Endothelial cell of umbilical vein (primary cell): ENCODE results near the gene TUBA1C. TPM values are rescaled to one million over a fixed set of nuclear protein-coding genes. Genes with fewer than 3 reads are reported as not detected.

ENCODE experiments used
- BruUV-seq: library from RNA; stranded (reverse); fragments of 400-500 nt; replicated peaks from 2 replicates; lab custom pipeline; 2021; lab: Mats Ljungman, UMichigan
- CTCF ChIA-PET: fragments of 300-600, 350-600 bp; sonication (Branson Sonifier 250); formaldehyde crosslinking; loops from one replicate; lab custom pipeline; 2021; ENCODE audit warnings: antibody characterized with exemption, inconsistent platforms; lab: Charles Lee
- POLR2A ChIA-PET: fragments of 300-600, 350-600 bp; sonication (Branson Sonifier 250); formaldehyde crosslinking; loops from one replicate; lab custom pipeline; 2021; ENCODE audit warnings: antibody characterized with exemption, inconsistent platforms; lab: Charles Lee
- DNase-seq: peaks from one replicate; pipeline ENCODE4 v3.0.0-alpha.2; 2011; ENCODE audit warnings: low read depth, low spot score
- FAIRE-seq: peaks from 2 replicates; lab custom pipeline; 2011; peaks lifted over from hg19 to GRCh38; lab: Jason Lieb, UNC
- H2AFZ ChIP-seq: 2 replicates; pipeline ENCODE4 v1.6.0; 2012; ENCODE audit warnings: low read depth, low read length, control low read depth, inconsistent platforms
- H3K27ac ChIP-seq: 2 replicates; pipeline ENCODE4 v1.5.1; 2011; ENCODE audit warnings: low read depth, mild to moderate bottlenecking, control low read depth, low read length, moderate library complexity; ENCODE audit not compliant: insufficient read depth
- H3K27me3 ChIP-seq, 2 experiments: 2 replicates each; pipeline versions ENCODE4 v1.6.0 to v1.6.1; 2011; ENCODE audit warnings: low read length in 2 of 2, mixed read lengths in 1 of 2; ENCODE audit not compliant: control insufficient read depth in 2 of 2, insufficient read depth in 2 of 2
- H3K36me3 ChIP-seq, 2 experiments: 2 replicates in 1 of 2; 3 replicates in 1 of 2; pipeline ENCODE4 v1.5.1; 2011; ENCODE audit warnings: low read length in 2 of 2, mild to moderate bottlenecking in 1 of 2, moderate library complexity in 1 of 2; ENCODE audit not compliant: control insufficient read depth in 2 of 2, insufficient read depth in 2 of 2; ENCODE audit errors: extremely low read depth in 1 of 2
- H3K4me1 ChIP-seq: 3 replicates; pipeline ENCODE4 v1.5.1; 2011; ENCODE audit warnings: mild to moderate bottlenecking, low read length; ENCODE audit not compliant: control insufficient read depth, insufficient read depth; ENCODE audit errors: extremely low read depth
- H3K4me2 ChIP-seq: 2 replicates; pipeline ENCODE4 v1.6.1; 2011; ENCODE audit warnings: low read length, control low read depth, mixed read lengths; ENCODE audit not compliant: insufficient read depth
- H3K4me3 ChIP-seq, 3 experiments: fragments of 200-600 bp in 1 of 3; sonication (generic), shearing (Covaris generic) in 1 of 3; replicated peaks in 1 of 3; 2 replicates each; pipeline ENCODE4 v1.5.1; 2011 to 2016; ENCODE audit warnings: control low read depth in 3 of 3, low read length in 3 of 3, mild to moderate bottlenecking in 2 of 3, inconsistent platforms in 1 of 3, low read depth in 1 of 3, moderate library complexity in 1 of 3; ENCODE audit not compliant: insufficient read depth in 1 of 3
- H3K79me2 ChIP-seq: 2 replicates; pipeline ENCODE4 v1.6.0; 2012; ENCODE audit warnings: low read length, inconsistent platforms; ENCODE audit not compliant: control insufficient read depth, insufficient read depth
- H3K9ac ChIP-seq: replicated peaks from 2 replicates; pipeline ENCODE3; 2011; ENCODE audit warnings: low read length, control low read depth; ENCODE audit not compliant: insufficient read depth; ENCODE audit errors: extremely low read depth
- H3K9me1 ChIP-seq: replicated peaks from 3 replicates; pipeline ENCODE4 v1.6.0; 2011; ENCODE audit warnings: mild to moderate bottlenecking, low read length; ENCODE audit not compliant: control insufficient read depth, insufficient read depth; ENCODE audit errors: extremely low read depth
- H3K9me3 ChIP-seq: replicated peaks from 2 replicates; pipeline ENCODE4 v1.5.1; 2012; ENCODE audit warnings: low read length, inconsistent platforms; ENCODE audit not compliant: control insufficient read depth, insufficient read depth
- H4K20me1 ChIP-seq: replicated peaks from 2 replicates; pipeline ENCODE3; 2011; ENCODE audit warnings: mild to moderate bottlenecking, low read length; ENCODE audit not compliant: control insufficient read depth, insufficient read depth; ENCODE audit errors: extremely low read depth
- CTCF ChIP-seq, 2 donors: IDR thresholded peaks; 1 replicate in 1 of 2; 2 replicates in 1 of 2; pipeline ENCODE4 v1.5.1; 2011; ENCODE audit warnings: low read length in 2 of 2, mild to moderate bottlenecking in 2 of 2, moderate library complexity in 2 of 2, control low read depth in 1 of 2, inconsistent platforms in 1 of 2, low read depth in 1 of 2; ENCODE audit not compliant: insufficient read depth in 1 of 2; ENCODE audit errors: extremely low read depth in 1 of 2
- EZH2 ChIP-seq: IDR thresholded peaks from 2 replicates; pipeline ENCODE4 v1.6.1; 2012; ENCODE audit warnings: borderline replicate concordance, low read depth, mild to moderate bottlenecking, moderate library complexity, low read length, inconsistent platforms; ENCODE audit not compliant: severe bottlenecking
- FOS ChIP-seq: IDR thresholded peaks from 2 replicates; pipeline ENCODE4 v1.6.1; 2011; ENCODE audit warnings: mild to moderate bottlenecking, low read length, moderate library complexity, borderline replicate concordance; ENCODE audit not compliant: insufficient read depth
- GATA2 ChIP-seq: IDR thresholded peaks from 2 replicates; pipeline ENCODE4 v1.7.0; 2011; ENCODE audit warnings: low read depth, mild to moderate bottlenecking, moderate library complexity, mixed read lengths, low read length; ENCODE audit not compliant: insufficient read length, insufficient read depth
- JUN ChIP-seq: IDR thresholded peaks from 2 replicates; pipeline ENCODE4 v1.6.1; 2011; ENCODE audit warnings: borderline replicate concordance, low read depth; ENCODE audit not compliant: insufficient read length, insufficient read depth
- MAX ChIP-seq: IDR thresholded peaks from 2 replicates; pipeline ENCODE4 v1.6.1; 2011; ENCODE audit not compliant: insufficient read depth, insufficient read length
- MYC ChIP-seq: IDR thresholded peaks from one replicate; pipeline ENCODE4 v1.6.1; 2011; ENCODE audit warnings: mild to moderate bottlenecking, low read depth, low read length
- POLR2A ChIP-seq: IDR thresholded peaks from 2 replicates; pipeline ENCODE4 v1.6.1; 2012; ENCODE audit warnings: low read depth, mild to moderate bottlenecking, control low read depth, low read length
- POLR2AphosphoS5 ChIP-seq: IDR thresholded peaks from 2 replicates; pipeline ENCODE4 v1.6.1; 2012; ENCODE audit warnings: low read depth, mild to moderate bottlenecking, control low read depth, low read length, moderate library complexity; ENCODE audit not compliant: insufficient read depth
- dilution Hi-C: fragments of 300-500 bp; cut with MboI; formaldehyde crosslinking; loops from one replicate; pipeline ENCODE4 v1.15.0; 2019; ENCODE audit warnings: low sequenced_read_pairs; ENCODE audit not compliant: extremely low pct_ligation_motif_present
- intact Hi-C: fragments of 100-400 bp; cut with micrococcal nuclease; formaldehyde crosslinking; loops from one replicate; pipeline ENCODE4 v1.10.0; 2022
- polyA plus RNA-seq, 4 experiments: library from polyadenylated mRNA; depleted of rRNA in 3 of 4; stranded (reverse) in 3 of 4; unstranded in 1 of 4; fragments of >200 nt; gene quantifications; 2 replicates each; pipeline versions ENCODE4 v1.2.1 to v1.2.3, GENCODE V29; 2011 to 2012; ENCODE audit warnings: missing spikeins in 1 of 4
- total RNA-seq: library from RNA; stranded (reverse); gene quantifications from 2 replicates; pipeline ENCODE4 v1.2.3, GENCODE V29; 2021

Gene TUBA1C
- total and polyA plus RNA-seq, 2 donors (not counting 3 experiments of a cell fraction or from before 2014, with no cell fraction given) = 515 to 2,063 TPM

- CTCF ChIA-PET = interaction anchor here (0.8 to 2.6 kb wide), 4 partner anchors 11 to 70 kb away, joined by 3 to 13 read pairs (median 4); no protein-coding TSS in a partner anchor
- Histone ChIP-seq H3K79me2 (no peaks in the 10 kb centered on the region), H4K20me1 (no peaks in the 10 kb centered on the region), H3K36me3 (peaks cover 4 to 8% of the 10 kb centered on the region in 2 experiments), H3K9me3 (no peaks in the 10 kb centered on the region), H3K27me3 (no peaks in the 10 kb centered on the region), H3K27ac (no peak overlapping the region), H3K4me2 (no peak overlapping the region), H3K9me1 (no peaks in the 10 kb centered on the region), H3K9ac (no peak overlapping the region), H3K4me3 (no peak overlapping the region), H2AFZ (no peak overlapping the region), H3K4me1 (no peaks in the 10 kb centered on the region)
- no peak for FAIRE-seq
- no TSS peak for BruUV-seq
- no peak for DNase-seq
- POLR2A ChIA-PET = no interaction called here
- TF ChIP-seq GATA2 (no peak), FOS (no peak), CTCF (IDR thresholded peaks at IDR 0.05; ENCODE audit: extremely low read depth in 1 of 2, insufficient read depth in 1 of 2, low read depth in 1 of 2, low read length in 2 of 2) (no peak), POLR2AphosphoS5 (no peak), MYC (no peak), MAX (no peak), POLR2A (no peak), EZH2 (no peak), JUN (no peak)
- intact Hi-C loops = no loop called here
- dilution Hi-C loops = no loop called here
Measured at GRCh38 chr12:49277466-49277865, 12.6 kb downstream of the TUBA1C start.
